Neural cell (in vitro differentiated cells): ENCODE results near the gene WDR59. TPM values are rescaled to one million over a fixed set of nuclear protein-coding genes. Genes with fewer than 3 reads are reported as not detected.
"Not testable (repeated sequence)": the region's sequence is repeated elsewhere in the genome, so short reads cannot be mapped to it uniquely, and the experiment has no call there.

Experiments used
- H2AFZ ChIP-seq: fragments of 200-600, 300-800 bp; sonication (generic), shearing (Covaris generic); 2 replicates; pipeline ENCODE4 v1.6.0; 2014; ENCODE audit warnings: low read depth, mild to moderate bottlenecking, antibody characterized with exemption, low read length, moderate library complexity
- H3F3A ChIP-seq: fragments of 200-600 bp; shearing (Covaris generic); 2 replicates; pipeline ENCODE4 v1.6.1; 2016; ENCODE audit warnings: mild to moderate bottlenecking, moderate library complexity, mixed read lengths, antibody characterized with exemption, low read length; ENCODE audit not compliant: insufficient read depth, poor library complexity, severe bottlenecking
- H3K27ac ChIP-seq: fragments of 200-600, 300-800 bp; sonication (generic), shearing (Covaris generic); 2 replicates; pipeline ENCODE4 v1.5.1; 2014; ENCODE audit warnings: mild to moderate bottlenecking, low read length, moderate library complexity
- H3K27me3 ChIP-seq: fragments of 300-800, 200-600 bp; sonication (generic), shearing (Covaris generic); 2 replicates; pipeline ENCODE4 v1.6.0; 2014; ENCODE audit warnings: mild to moderate bottlenecking, low read depth, low read length, moderate library complexity; ENCODE audit not compliant: insufficient read depth
- H3K36me3 ChIP-seq: fragments of 300-800, 200-600 bp; sonication (generic), shearing (Covaris generic); 2 replicates; pipeline ENCODE4 v1.5.1; 2014; ENCODE audit warnings: mild to moderate bottlenecking, antibody characterized with exemption, low read length, moderate library complexity; ENCODE audit not compliant: insufficient read depth
- H3K4me2 ChIP-seq: fragments of 300-800, 200-600 bp; sonication (generic), shearing (Covaris generic); 2 replicates; pipeline ENCODE4 v1.6.0; 2014; ENCODE audit warnings: mild to moderate bottlenecking, low read length
- H3K4me3 ChIP-seq: fragments of 300-800, 200-600 bp; sonication (generic), shearing (Covaris generic); 2 replicates; pipeline ENCODE4 v1.5.1; 2014; ENCODE audit warnings: mild to moderate bottlenecking, low read length, moderate library complexity
- H3K79me2 ChIP-seq: fragments of 200-600 bp; shearing (Covaris generic); replicated peaks from 2 replicates; pipeline ENCODE4 v1.6.0; 2014; ENCODE audit warnings: mild to moderate bottlenecking, low read length, moderate library complexity; ENCODE audit not compliant: insufficient read depth
- H3K9ac ChIP-seq: fragments of 300-800, 200-600 bp; sonication (generic), shearing (Covaris generic); 2 replicates; pipeline ENCODE4 v1.6.1; 2016; ENCODE audit warnings: mild to moderate bottlenecking, low read length, mixed read lengths
- H3K9me2 ChIP-seq: fragments of 200-600 bp; shearing (Covaris generic); 2 replicates; pipeline ENCODE4 v1.6.1; 2016; ENCODE audit warnings: mild to moderate bottlenecking, low read length, mixed read lengths; ENCODE audit not compliant: insufficient read depth
- H3K9me3 ChIP-seq: fragments of 200-600, 300-800 bp; sonication (generic), shearing (Covaris generic); 2 replicates; pipeline ENCODE4 v1.6.1; 2016; ENCODE audit warnings: mild to moderate bottlenecking, mixed run types, low read length, moderate library complexity, mixed read lengths
- H4K20me1 ChIP-seq: fragments of 200-600 bp; shearing (Covaris generic); 2 replicates; pipeline ENCODE4 v1.6.1; 2016; ENCODE audit warnings: mild to moderate bottlenecking, mixed run types; ENCODE audit not compliant: insufficient read depth
- EP300 ChIP-seq: fragments of 450-650 bp; conservative IDR thresholded peaks from 2 replicates; pipeline ENCODE4 v1.6.1; 2014; ENCODE audit warnings: antibody characterized with exemption, mild to moderate bottlenecking, moderate library complexity; ENCODE audit not compliant: poor library complexity, severe bottlenecking
- EZH2 ChIP-seq: fragments of 200-600, 300-800 bp; shearing (Covaris generic), sonication (generic); IDR thresholded peaks from 2 replicates; pipeline ENCODE4 v1.6.1; 2014; ENCODE audit warnings: antibody characterized with exemption, low read length, borderline replicate concordance, mild to moderate bottlenecking; ENCODE audit not compliant: insufficient read depth, poor library complexity, severe bottlenecking
- MXI1 ChIP-seq: fragments of 450-650 bp; conservative IDR thresholded peaks from 2 replicates; pipeline ENCODE4 v1.6.1; 2014; ENCODE audit warnings: antibody characterized with exemption, mild to moderate bottlenecking; ENCODE audit not compliant: poor library complexity, severe bottlenecking
- POLR2AphosphoS5 ChIP-seq: IDR thresholded peaks from 2 replicates; pipeline ENCODE4 v1.6.1; 2012
- RAD21 ChIP-seq: fragments of 450-650 bp; conservative IDR thresholded peaks from 2 replicates; pipeline ENCODE4 v1.6.1; 2014; ENCODE audit warnings: antibody characterized with exemption, mild to moderate bottlenecking, moderate library complexity
- SMC3 ChIP-seq: fragments of 450-650 bp; conservative IDR thresholded peaks from 2 replicates; pipeline ENCODE4 v1.6.1; 2014; ENCODE audit warnings: antibody characterized with exemption, mild to moderate bottlenecking, moderate library complexity; ENCODE audit not compliant: poor library complexity
- TAF1 ChIP-seq: IDR thresholded peaks from 2 replicates; pipeline ENCODE4 v1.6.1; 2012; ENCODE audit warnings: low read depth
- polyA plus RNA-seq: library from polyadenylated mRNA; depleted of rRNA; stranded (reverse); fragments of >200 nt; gene quantifications from 2 replicates; pipeline ENCODE4 v1.2.3, GENCODE V29; 2014
- TF ChIP-seq, protein P1 (sequence below): fragments of 450-650 bp; IDR thresholded peaks from 2 replicates; pipeline ENCODE4 v1.5.1; 2014; ENCODE audit warnings: antibody characterized with exemption, mild to moderate bottlenecking, moderate library complexity; ENCODE audit not compliant: poor library complexity, severe bottlenecking
- TF ChIP-seq, protein P2 (sequence below): IDR thresholded peaks from 2 replicates; pipeline ENCODE4 v1.6.1; 2012; ENCODE audit warnings: borderline replicate concordance

WDR59 gene
- polyA plus RNA-seq, 1 donor from 2014 or later: 20.3 TPM

DNA sequence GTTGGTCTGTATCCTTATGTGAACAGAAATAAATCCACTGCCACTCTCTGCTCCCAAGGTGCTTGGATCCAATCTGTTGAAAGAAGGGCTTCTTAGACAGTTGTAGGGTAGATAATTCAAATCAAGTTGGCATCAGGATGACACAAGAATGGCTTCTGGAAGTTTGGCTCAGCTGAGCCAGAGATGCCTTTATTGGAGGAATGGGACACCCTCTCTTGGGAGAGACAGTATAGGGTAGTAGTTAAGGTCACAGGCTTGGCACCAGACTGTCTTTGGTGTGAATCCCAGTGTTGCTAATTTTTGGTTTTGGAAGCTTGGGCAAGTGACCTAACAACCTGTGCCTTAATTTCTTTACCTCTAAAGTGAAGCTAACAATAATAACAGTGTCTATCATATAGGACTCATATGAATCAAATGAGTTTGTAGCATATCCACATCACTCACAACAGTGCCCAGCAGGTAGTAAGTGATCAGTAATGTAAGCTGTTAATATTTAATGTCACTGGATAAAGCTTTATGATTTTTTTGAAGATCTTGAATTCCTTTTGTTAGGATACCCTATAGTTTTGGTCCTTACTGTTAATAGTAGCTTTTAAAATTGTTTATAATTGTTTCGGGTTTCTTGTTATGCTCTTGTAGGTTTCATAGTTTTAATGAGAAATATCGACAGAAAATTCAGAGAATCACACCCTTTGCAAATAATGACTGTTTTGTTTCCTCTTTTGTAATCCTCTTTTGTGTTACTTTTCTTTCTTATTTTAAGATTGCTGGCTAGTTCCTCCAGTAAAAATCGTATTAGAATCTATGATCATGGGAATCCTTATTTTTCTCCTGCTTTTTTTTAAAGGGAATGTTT lies 33.0 kb upstream of the WDR59 start (continued):
- TF ChIP-seq, protein P1, sequence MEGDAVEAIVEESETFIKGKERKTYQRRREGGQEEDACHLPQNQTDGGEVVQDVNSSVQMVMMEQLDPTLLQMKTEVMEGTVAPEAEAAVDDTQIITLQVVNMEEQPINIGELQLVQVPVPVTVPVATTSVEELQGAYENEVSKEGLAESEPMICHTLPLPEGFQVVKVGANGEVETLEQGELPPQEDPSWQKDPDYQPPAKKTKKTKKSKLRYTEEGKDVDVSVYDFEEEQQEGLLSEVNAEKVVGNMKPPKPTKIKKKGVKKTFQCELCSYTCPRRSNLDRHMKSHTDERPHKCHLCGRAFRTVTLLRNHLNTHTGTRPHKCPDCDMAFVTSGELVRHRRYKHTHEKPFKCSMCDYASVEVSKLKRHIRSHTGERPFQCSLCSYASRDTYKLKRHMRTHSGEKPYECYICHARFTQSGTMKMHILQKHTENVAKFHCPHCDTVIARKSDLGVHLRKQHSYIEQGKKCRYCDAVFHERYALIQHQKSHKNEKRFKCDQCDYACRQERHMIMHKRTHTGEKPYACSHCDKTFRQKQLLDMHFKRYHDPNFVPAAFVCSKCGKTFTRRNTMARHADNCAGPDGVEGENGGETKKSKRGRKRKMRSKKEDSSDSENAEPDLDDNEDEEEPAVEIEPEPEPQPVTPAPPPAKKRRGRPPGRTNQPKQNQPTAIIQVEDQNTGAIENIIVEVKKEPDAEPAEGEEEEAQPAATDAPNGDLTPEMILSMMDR: no peak

DNA sequence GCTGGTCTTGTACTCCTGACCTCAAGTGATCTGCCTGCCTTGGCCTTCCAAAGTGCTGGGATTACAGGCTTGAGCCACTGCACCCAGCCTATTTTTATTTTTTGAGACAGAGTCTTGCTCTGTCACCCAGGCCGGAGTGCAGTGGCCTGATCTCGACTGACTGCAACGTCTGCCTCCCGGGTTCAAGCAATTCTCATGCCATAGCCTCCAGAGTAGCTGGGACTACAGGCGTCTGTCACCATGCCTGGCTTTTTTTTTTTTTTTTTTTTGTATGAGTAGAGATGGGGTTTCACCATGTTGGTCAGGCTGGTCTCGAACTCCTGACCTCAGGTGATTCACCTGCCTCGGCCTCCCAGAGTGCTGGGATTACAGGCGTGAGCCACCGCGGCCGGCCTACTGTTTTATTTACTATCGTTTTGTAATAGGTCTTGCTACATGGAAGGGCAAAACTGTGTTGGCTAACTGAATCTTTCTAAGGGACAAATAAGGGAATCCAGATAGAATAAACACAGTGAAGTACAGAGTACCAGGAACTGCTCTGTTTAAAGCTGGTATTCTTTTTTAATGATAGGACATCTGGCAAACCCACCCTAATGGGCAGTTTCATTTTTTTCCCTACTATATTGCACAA lies 31.6 kb upstream of the WDR59 start:
- H3K9ac ChIP-seq, H3K36me3 ChIP-seq, H3K27me3 ChIP-seq, H3K9me3 ChIP-seq, H3F3A ChIP-seq, H3K27ac ChIP-seq, H2AFZ ChIP-seq, H3K4me3 ChIP-seq, H3K9me2 ChIP-seq, H3K4me2 ChIP-seq: not testable (repeated sequence)
- peaks cover 13% of the 10 kb centered on the region for H4K20me1 ChIP-seq
- peaks cover 89% of the 10 kb centered on the region for H3K79me2 ChIP-seq

DNA sequence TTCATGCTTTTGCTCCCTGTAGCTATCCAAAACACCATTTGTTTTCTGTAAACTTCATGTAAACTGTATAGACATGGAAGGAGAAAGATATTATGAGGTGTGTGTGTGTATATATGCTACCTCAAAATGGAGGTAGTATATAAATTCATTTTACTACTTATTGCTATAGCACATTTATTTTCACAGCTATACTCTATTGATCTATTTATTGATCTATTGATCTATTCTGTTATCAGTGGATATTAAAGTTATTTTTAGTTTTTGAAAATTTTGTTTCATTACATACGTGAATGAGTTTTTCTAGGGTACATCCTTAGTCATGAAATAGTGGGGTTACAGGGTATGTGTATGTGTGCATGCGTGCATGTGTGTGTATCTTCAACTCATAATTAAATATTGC lies 29.4 kb upstream of the WDR59 start:
- Histone ChIP-seq H3K4me2 (no peak overlapping the region), H3K36me3 (no peaks in the 10 kb centered on the region), H3K4me3 (no peak overlapping the region), H2AFZ (no peak overlapping the region), H3K79me2 (peaks cover 90% of the 10 kb centered on the region), H3K27ac (no peak overlapping the region), H3K9ac (no peak overlapping the region), H4K20me1 (peaks cover 13% of the 10 kb centered on the region), H3F3A (no peaks in the 10 kb centered on the region), H3K27me3 (no peaks in the 10 kb centered on the region), H3K9me2 (no peaks in the 10 kb centered on the region), H3K9me3 (no peaks in the 10 kb centered on the region)
- no peak for TF ChIP-seq EZH2
- TF ChIP-seq EP300: no peak
- TF ChIP-seq MXI1: no peak
- TF ChIP-seq, protein P1: no peak
- TF ChIP-seq RAD21: no peak
- TF ChIP-seq, protein P2, sequence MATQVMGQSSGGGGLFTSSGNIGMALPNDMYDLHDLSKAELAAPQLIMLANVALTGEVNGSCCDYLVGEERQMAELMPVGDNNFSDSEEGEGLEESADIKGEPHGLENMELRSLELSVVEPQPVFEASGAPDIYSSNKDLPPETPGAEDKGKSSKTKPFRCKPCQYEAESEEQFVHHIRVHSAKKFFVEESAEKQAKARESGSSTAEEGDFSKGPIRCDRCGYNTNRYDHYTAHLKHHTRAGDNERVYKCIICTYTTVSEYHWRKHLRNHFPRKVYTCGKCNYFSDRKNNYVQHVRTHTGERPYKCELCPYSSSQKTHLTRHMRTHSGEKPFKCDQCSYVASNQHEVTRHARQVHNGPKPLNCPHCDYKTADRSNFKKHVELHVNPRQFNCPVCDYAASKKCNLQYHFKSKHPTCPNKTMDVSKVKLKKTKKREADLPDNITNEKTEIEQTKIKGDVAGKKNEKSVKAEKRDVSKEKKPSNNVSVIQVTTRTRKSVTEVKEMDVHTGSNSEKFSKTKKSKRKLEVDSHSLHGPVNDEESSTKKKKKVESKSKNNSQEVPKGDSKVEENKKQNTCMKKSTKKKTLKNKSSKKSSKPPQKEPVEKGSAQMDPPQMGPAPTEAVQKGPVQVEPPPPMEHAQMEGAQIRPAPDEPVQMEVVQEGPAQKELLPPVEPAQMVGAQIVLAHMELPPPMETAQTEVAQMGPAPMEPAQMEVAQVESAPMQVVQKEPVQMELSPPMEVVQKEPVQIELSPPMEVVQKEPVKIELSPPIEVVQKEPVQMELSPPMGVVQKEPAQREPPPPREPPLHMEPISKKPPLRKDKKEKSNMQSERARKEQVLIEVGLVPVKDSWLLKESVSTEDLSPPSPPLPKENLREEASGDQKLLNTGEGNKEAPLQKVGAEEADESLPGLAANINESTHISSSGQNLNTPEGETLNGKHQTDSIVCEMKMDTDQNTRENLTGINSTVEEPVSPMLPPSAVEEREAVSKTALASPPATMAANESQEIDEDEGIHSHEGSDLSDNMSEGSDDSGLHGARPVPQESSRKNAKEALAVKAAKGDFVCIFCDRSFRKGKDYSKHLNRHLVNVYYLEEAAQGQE: no peak
- no peak for TF ChIP-seq POLR2AphosphoS5
- TF ChIP-seq SMC3: no peak
- TF ChIP-seq TAF1: no peak

DNA sequence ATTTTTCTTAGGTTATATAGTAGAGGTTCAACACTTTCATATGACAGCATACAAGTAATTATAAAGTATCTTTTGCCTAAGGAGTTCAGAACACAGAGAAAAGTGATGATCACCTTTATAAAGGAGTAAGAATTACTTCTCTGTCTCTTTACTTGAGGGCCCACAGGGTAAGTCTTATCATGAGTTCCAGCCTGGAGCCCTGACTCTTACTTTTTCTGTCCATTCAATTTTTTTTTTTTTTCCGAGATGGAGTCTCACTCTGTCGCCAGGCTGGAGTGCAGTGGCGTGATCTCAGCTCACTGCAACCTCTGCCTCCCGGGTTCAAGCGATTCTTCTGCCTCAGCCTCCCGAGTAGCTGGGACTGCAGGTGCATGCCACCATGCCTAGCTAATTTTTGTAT lies 28.2 kb upstream of the WDR59 start:
- H3K79me2 ChIP-seq: peaks cover 91% of the 10 kb centered on the region
- peaks cover 15% of the 10 kb centered on the region for H4K20me1 ChIP-seq
- not testable (repeated sequence) for H3K9me3 ChIP-seq, H3K36me3 ChIP-seq, H3K27ac ChIP-seq, H3K9me2 ChIP-seq, H3K9ac ChIP-seq, H3K4me3 ChIP-seq, H3K4me2 ChIP-seq, H3F3A ChIP-seq, H2AFZ ChIP-seq, H3K27me3 ChIP-seq
